COLO668 (cell line): ENCODE measurements around the gene NKAIN1.
"Not testable (repeated sequence)": the region's sequence is repeated elsewhere in the genome, so short reads cannot be mapped to it uniquely, and the experiment has no call there.

Experiments
- DNase-seq: peaks from one replicate; lab custom pipeline; 2025; ENCODE audit not compliant: unreplicated experiment; lab: John Stamatoyannopoulos, UW

NKAIN1 gene

GRCh38 chr1:31198600-31198999, 41.1 kb downstream of the NKAIN1 start:
- no peak for DNase-seq

- no peak for DNase-seq
These were observed 41.5 kb downstream of the NKAIN1 start for GRCh38 chr1:31198150-31198549.

GRCh38 chr1:31196685-31197084, 43.0 kb downstream of the NKAIN1 start:
- no peak for DNase-seq

GRCh38 chr1:31195267-31195666, 44.4 kb downstream of the NKAIN1 start:
- DNase-seq, result not testable (repeated sequence)

GRCh38 chr1:31193729-31194128, 46.0 kb downstream of the NKAIN1 start:
- no peak for DNase-seq

GRCh38 chr1:31191281-31191680, 48.4 kb downstream of the NKAIN1 start:
- DNase-seq, result no peak

- DNase-seq, result no peak
These were observed 49.7 kb downstream of the NKAIN1 start for GRCh38 chr1:31189696-31190674.

GRCh38 chr1:31183927-31184554, 55.6 kb downstream of the NKAIN1 start:
- peak; percentile 68 for DNase-seq

GRCh38 chr1:31183126-31183525, 56.6 kb downstream of the NKAIN1 start:
- no peak for DNase-seq

- DNase-seq, result peak; percentile 85
These were observed 57.3 kb downstream of the NKAIN1 start for GRCh38 chr1:31182352-31182751.

GRCh38 chr1:31181515-31182343, 58.0 kb downstream of the NKAIN1 start:
- peak; percentile 82 for DNase-seq

- no peak for DNase-seq
These were observed 59.3 kb downstream of the NKAIN1 start for GRCh38 chr1:31180338-31180737.

- not testable (repeated sequence) for DNase-seq
These were observed 63.4 kb downstream of the NKAIN1 start for GRCh38 chr1:31176291-31176690.

GRCh38 chr1:31170486-31170735, 69.3 kb downstream of the NKAIN1 start:
- no peak for DNase-seq

- DNase-seq, result no peak
These were observed 73.2 kb downstream of the NKAIN1 start for GRCh38 chr1:31166462-31166861.

GRCh38 chr1:31164291-31164690, 75.4 kb downstream of the NKAIN1 start:
- no peak for DNase-seq

- no peak for DNase-seq
These were observed 75.8 kb downstream of the NKAIN1 start for GRCh38 chr1:31163866-31164265.

GRCh38 chr1:31161571-31161970, 78.1 kb downstream of the NKAIN1 start:
- DNase-seq, result no peak

- DNase-seq, result no peak
These were observed 79.6 kb downstream of the NKAIN1 start for GRCh38 chr1:31159869-31160611.

GRCh38 chr1:31159323-31159722, 80.4 kb downstream of the NKAIN1 start:
- DNase-seq, result no peak
